HepG2 (cell line): ENCODE results near the gene MED23. TPM values are rescaled to one million over a fixed set of nuclear protein-coding genes. Genes with fewer than 3 reads are reported as not detected.

Source experiments
- BRD4 ChIP-seq: sonication (generic); formaldehyde crosslinking; IDR thresholded peaks from 2 replicates; pipeline ENCODE4 v1.4.0; 2020; ENCODE audit warnings: missing genetic modification reagents
- FOXO4 ChIP-seq: sonication (generic); formaldehyde crosslinking; conservative IDR thresholded peaks from 2 replicates; pipeline ENCODE4 v1.8.1; 2023; ENCODE audit warnings: missing genetic modification reagents
- MAFK ChIP-seq, 2 experiments: IDR thresholded peaks in 1 of 2; conservative IDR thresholded peaks in 1 of 2; 2 replicates each; pipeline ENCODE4 v1.6.1; 2011; ENCODE audit warnings: improper control_type of control experiment in 2 of 2, low read length in 2 of 2
- SP4 ChIP-seq: sonication (generic); formaldehyde crosslinking; IDR thresholded peaks from 2 replicates; pipeline ENCODE4 v1.8.1; 2023; ENCODE audit warnings: mild to moderate bottlenecking, missing genetic modification reagents
- SP5 ChIP-seq: IDR thresholded peaks from 2 replicates; pipeline ENCODE4 v1.6.1; 2016; ENCODE audit warnings: low read depth, borderline replicate concordance
- TSC22D2 ChIP-seq: sonication (generic); formaldehyde crosslinking; IDR thresholded peaks from 2 replicates; pipeline ENCODE4 v1.5.1; 2020; ENCODE audit warnings: missing genetic modification reagents, mild to moderate bottlenecking, borderline replicate concordance
- ZNF12 ChIP-seq: sonication (generic); formaldehyde crosslinking; IDR thresholded peaks from 2 replicates; pipeline ENCODE4 v1.5.0; 2020; ENCODE audit warnings: missing genetic modification reagents
- ZNF138 ChIP-seq: sonication (generic); formaldehyde crosslinking; IDR thresholded peaks from 2 replicates; pipeline ENCODE4 v1.5.0; 2020; ENCODE audit warnings: mild to moderate bottlenecking, low read depth, missing genetic modification reagents
- ZNF546 ChIP-seq: sonication (generic); formaldehyde crosslinking; conservative IDR thresholded peaks from 2 replicates; pipeline ENCODE4 v1.8.1; 2023; ENCODE audit warnings: mild to moderate bottlenecking, missing genetic modification reagents
- polyA plus RNA-seq, 8 experiments: library from polyadenylated mRNA; depleted of rRNA in 3 of 8; stranded (reverse) in 7 of 8; unstranded in 1 of 8; fragments of >200 nt; fragmentation: Illumina TruSeq in 4 of 8; extraction: Trizol in 4 of 8; gene quantifications; 2 replicates each; pipeline versions ENCODE4 v1.2.1 to v1.2.3, GENCODE V29; 2011 to 2016; ENCODE audit warnings: low read depth in 4 of 8, missing spikeins in 1 of 8, mixed read lengths in 1 of 8; ENCODE audit not compliant: insufficient read depth in 1 of 8
- total RNA-seq, 5 experiments: library from RNA; depleted of rRNA; stranded (reverse); fragments of >200 nt; fragmentation: Illumina TruSeq; extraction: Trizol; gene quantifications; 2 replicates each; pipeline ENCODE4 v1.2.3, GENCODE V29; 2016; ENCODE audit warnings: low read depth in 1 of 5
- TF ChIP-seq, protein P1 (sequence below): sonication (generic); formaldehyde crosslinking; IDR thresholded peaks from 2 replicates; pipeline ENCODE4 v1.5.0; 2020; ENCODE audit warnings: mild to moderate bottlenecking, missing genetic modification reagents, borderline replicate concordance
- TF ChIP-seq, protein P2 (sequence below): sonication (generic); formaldehyde crosslinking; IDR thresholded peaks from 2 replicates; pipeline ENCODE4 v1.4.0; 2020; ENCODE audit warnings: mild to moderate bottlenecking, missing genetic modification reagents
- TF ChIP-seq, protein P3 (sequence below): IDR thresholded peaks from 2 replicates; pipeline ENCODE4 v1.6.1; 2016; ENCODE audit warnings: mild to moderate bottlenecking
- TF ChIP-seq, protein P4 (sequence below): sonication (generic); formaldehyde crosslinking; IDR thresholded peaks from 2 replicates; pipeline ENCODE4 v1.5.0; 2020; ENCODE audit warnings: missing genetic modification reagents

MED23 gene
- total and polyA plus RNA-seq, 2 of the 13 experiments (the other 11 are each of a cell fraction or from before 2014, with no cell fraction given) = 34.9 to 50.5 TPM

- TF ChIP-seq, protein P1, sequence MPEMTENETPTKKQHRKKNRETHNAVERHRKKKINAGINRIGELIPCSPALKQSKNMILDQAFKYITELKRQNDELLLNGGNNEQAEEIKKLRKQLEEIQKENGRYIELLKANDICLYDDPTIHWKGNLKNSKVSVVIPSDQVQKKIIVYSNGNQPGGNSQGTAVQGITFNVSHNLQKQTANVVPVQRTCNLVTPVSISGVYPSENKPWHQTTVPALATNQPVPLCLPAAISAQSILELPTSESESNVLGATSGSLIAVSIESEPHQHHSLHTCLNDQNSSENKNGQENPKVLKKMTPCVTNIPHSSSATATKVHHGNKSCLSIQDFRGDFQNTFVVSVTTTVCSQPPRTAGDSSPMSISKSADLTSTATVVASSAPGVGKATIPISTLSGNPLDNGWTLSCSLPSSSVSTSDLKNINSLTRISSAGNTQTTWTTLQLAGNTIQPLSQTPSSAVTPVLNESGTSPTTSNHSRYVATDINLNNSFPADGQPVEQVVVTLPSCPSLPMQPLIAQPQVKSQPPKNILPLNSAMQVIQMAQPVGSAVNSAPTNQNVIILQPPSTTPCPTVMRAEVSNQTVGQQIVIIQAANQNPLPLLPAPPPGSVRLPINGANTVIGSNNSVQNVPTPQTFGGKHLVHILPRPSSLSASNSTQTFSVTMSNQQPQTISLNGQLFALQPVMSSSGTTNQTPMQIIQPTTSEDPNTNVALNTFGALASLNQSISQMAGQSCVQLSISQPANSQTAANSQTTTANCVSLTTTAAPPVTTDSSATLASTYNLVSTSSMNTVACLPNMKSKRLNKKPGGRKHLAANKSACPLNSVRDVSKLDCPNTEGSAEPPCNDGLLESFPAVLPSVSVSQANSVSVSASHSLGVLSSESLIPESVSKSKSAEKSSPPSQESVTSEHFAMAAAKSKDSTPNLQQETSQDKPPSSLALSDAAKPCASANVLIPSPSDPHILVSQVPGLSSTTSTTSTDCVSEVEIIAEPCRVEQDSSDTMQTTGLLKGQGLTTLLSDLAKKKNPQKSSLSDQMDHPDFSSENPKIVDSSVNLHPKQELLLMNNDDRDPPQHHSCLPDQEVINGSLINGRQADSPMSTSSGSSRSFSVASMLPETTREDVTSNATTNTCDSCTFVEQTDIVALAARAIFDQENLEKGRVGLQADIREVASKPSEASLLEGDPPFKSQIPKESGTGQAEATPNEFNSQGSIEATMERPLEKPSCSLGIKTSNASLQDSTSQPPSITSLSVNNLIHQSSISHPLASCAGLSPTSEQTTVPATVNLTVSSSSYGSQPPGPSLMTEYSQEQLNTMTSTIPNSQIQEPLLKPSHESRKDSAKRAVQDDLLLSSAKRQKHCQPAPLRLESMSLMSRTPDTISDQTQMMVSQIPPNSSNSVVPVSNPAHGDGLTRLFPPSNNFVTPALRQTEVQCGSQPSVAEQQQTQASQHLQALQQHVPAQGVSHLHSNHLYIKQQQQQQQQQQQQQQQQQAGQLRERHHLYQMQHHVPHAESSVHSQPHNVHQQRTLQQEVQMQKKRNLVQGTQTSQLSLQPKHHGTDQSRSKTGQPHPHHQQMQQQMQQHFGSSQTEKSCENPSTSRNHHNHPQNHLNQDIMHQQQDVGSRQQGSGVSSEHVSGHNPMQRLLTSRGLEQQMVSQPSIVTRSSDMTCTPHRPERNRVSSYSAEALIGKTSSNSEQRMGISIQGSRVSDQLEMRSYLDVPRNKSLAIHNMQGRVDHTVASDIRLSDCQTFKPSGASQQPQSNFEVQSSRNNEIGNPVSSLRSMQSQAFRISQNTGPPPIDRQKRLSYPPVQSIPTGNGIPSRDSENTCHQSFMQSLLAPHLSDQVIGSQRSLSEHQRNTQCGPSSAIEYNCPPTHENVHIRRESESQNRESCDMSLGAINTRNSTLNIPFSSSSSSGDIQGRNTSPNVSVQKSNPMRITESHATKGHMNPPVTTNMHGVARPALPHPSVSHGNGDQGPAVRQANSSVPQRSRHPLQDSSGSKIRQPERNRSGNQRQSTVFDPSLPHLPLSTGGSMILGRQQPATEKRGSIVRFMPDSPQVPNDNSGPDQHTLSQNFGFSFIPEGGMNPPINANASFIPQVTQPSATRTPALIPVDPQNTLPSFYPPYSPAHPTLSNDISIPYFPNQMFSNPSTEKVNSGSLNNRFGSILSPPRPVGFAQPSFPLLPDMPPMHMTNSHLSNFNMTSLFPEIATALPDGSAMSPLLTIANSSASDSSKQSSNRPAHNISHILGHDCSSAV (CRISPR knock-in tag) = peak; percentile 97; the same call in 1 of the 2 replicates
- TF ChIP-seq, protein P2, sequence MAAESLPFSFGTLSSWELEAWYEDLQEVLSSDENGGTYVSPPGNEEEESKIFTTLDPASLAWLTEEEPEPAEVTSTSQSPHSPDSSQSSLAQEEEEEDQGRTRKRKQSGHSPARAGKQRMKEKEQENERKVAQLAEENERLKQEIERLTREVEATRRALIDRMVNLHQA = peak; percentile 88
- TF ChIP-seq SP4 (CRISPR knock-in tag) (peak; percentile 98), ZNF12 (peak; percentile 88), BRD4 (peak; percentile 98), ZNF138 (CRISPR knock-in tag) (peak; percentile 57; the same call in 1 of the 2 replicates), FOXO4 (CRISPR knock-in tag) (no peak), TSC22D2 (CRISPR knock-in tag) (peak; percentile 97), MAFK (conservative IDR thresholded peaks at IDR 0.05 in 1 of 2, IDR thresholded peaks at IDR 0.05 in 1 of 2; ENCODE audit: low read length in 2 of 2) (peak in 1 of 2 experiments; percentile 38; a peak in 1 of 4 replicates), ZNF546 (CRISPR knock-in tag) (peak; percentile 98), SP5 (CRISPR knock-in tag) (peak; percentile 87)
- TF ChIP-seq, protein P3, sequence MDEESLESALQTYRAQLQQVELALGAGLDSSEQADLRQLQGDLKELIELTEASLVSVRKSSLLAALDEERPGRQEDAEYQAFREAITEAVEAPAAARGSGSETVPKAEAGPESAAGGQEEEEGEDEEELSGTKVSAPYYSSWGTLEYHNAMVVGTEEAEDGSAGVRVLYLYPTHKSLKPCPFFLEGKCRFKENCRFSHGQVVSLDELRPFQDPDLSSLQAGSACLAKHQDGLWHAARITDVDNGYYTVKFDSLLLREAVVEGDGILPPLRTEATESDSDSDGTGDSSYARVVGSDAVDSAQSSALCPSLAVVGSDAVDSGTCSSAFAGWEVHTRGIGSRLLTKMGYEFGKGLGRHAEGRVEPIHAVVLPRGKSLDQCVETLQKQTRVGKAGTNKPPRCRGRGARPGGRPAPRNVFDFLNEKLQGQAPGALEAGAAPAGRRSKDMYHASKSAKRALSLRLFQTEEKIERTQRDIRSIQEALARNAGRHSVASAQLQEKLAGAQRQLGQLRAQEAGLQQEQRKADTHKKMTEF (CRISPR knock-in tag) = peak; percentile 100
- TF ChIP-seq, protein P4, sequence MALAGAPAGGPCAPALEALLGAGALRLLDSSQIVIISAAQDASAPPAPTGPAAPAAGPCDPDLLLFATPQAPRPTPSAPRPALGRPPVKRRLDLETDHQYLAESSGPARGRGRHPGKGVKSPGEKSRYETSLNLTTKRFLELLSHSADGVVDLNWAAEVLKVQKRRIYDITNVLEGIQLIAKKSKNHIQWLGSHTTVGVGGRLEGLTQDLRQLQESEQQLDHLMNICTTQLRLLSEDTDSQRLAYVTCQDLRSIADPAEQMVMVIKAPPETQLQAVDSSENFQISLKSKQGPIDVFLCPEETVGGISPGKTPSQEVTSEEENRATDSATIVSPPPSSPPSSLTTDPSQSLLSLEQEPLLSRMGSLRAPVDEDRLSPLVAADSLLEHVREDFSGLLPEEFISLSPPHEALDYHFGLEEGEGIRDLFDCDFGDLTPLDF (CRISPR knock-in tag) = peak; percentile 81
Measured at GRCh38 chr6:131627724-131628682, at the start of gene MED23 (continued).
